Stimulated activated CD4-positive, alpha-beta T cell treated with anti-CD3 and anti-CD28 coated beads, TNF-alpha, amount 100 ng/mL, for 48 hours (primary cell): ENCODE results near the gene ADSL.
A peak's percentile ranks its signal among the peaks of the same experiment; 100 is the strongest.
"Not testable (repeated sequence)": the region's sequence is repeated elsewhere in the genome, so short reads cannot be mapped to it uniquely, and the experiment has no call there.

ENCODE experiments used
- DNase-seq, 3 donors: peaks; one replicate each; pipeline ENCODE4 v3.0.0-alpha.2; 2020; ENCODE audit warnings: low read depth in 3 of 3

The ADSL gene

DNA sequence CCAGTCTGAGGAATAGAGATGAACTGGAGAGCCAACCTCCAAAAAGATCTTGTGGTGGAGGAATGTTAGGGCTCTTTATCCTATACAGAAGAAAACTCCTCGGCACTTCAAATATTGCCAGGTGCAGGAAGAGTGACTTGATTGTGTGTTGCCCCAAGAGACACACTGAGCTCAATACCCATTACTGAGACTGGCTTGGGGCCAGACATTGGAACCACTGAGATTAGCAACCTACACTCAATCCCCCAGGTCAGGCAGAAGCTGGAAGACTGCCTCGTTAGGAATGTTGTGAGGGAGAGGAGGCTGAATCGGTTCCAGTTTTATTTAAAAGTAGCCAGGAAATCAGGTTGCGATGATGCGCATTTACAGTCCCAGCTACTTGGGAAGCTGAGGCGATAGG lies 21.7 kb downstream of the ADSL start:
- no peak for DNase-seq

DNA sequence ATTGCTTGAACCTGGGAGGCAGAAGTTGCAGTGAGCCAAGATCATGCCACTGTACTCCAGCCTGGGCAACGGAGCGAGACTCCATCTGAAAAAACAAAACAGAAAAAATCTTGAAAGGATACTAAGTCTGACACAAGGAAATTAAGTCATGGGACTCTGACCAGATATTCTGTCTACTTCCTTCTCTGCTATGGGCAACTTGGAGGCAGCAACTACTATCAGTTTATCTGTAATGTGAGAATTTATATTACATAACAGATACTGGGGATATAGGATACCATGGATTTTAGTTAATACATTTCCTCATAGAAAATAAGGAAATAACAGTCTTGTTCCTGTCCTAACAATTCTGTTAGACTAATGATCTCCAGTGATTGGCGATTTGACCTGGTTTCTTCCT lies 22.5 kb downstream of the ADSL start:
- no peak for DNase-seq

DNA sequence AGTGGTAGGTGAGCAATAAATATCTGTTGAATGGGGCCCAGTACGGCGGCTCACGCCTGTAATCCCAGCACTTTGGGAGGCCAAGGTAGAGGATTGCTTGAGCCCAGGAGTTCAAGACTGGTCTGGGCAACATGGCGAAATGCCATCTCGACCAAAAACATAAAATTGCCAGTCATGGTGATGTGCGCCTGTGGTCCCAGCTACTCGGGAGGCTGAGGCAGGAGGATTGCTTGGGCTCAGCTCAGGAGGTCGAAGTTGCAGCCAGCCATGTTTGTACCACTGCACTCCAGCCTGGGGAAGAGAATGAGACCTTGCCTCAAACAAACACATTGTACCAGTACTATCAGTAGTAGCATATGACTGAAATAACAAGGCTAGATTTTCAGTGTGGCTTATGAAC lies 28.3 kb downstream of the ADSL start:
- no peak for DNase-seq

DNA sequence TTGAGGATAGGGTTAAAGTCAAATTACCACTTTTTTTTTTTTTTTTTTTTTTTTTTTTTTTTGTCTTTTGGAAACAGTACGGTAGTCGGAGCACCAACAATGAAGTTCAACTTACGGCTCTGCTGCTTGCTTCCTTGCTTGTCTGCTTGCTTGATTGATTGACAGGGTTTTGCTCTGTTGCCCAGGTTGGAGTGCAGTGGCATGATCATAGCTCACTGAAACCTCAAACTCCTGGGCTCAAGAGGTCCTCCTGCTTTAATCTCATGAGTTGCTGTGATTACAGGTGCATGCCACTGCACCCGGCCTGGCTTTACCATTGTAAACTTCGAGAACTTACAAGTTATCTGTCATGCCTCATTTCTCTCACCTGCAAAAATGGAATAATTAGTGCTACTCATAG lies 29.8 kb downstream of the ADSL start:
- no peak for DNase-seq

DNA sequence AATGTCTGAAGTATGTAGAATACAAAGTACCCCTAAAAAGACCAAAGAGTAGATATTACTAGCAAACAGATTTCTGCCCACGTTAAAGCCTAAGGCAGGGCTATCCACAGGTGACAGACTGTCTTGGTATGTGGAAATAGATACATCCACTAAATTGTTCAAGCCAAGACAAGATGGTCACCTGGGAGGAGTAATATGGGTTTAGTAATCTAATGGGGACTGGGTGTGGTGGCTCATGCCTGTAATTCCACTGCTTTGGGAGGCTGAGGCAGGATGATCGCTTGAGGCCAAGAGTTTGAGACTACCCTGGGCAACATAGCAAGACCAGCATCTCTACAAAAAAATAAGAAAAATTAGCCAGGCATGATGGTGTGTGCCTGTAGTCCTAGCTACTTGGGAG lies 31.6 kb downstream of the ADSL start:
- DNase-seq = no peak

DNA sequence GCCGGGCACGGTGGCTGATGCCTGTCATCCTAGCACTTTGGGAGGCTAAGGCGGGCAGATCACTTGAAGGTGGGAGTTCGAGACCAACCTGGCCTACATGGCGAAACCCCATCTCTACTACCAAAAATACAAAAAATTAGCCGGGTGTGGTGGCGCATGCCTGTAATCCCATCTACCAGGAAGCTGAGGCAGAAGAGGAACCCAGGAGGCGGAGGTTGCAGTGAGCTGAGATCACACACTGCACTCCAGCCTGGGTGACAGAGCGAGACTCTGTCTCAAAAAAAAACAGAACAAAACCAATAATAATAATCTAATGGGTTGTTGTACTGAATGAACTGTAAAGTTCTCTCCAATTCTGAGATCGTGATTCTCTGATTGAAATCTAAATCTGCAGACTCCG lies 32.1 kb downstream of the ADSL start:
- not testable (repeated sequence) for DNase-seq

DNA sequence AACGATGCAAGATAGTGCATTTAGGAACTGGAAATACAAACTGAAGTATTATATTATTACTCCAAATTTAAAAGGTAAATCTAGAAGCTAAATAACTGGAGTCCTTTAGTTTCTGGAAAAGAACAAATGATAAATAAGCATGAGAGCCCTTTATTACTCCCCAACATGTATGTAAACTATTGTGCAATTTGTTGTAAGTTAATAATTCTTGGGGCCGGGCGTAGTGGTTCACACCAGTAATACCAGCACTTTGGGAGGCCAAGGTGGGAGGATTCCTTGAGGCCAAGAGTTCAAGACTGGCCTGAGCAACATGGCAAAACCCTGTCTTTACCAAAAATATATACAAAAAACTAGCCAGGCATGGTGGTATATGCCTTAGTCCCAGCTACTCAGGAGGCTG lies 35.2 kb downstream of the ADSL start:
- no peak for DNase-seq

DNA sequence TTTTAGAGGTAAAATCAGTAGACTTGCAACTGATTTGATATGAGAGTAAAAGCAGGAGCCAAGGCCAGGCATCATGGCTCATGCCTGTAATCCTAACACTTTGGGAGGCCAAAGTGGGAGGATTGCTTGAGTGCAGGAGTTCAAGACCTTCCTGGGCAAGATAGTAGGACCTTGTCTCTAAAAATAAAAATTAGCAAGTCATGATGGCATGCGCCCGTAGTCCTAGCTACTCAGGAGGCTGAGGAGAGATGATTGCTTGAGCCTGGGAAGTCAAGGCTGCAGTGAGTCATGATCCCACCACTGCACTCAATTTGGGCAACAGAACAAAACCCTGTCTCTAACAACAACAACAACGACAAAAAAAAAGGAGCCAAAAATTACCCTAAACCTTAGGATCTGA lies 37.6 kb downstream of the ADSL start:
- no peak for DNase-seq

DNA sequence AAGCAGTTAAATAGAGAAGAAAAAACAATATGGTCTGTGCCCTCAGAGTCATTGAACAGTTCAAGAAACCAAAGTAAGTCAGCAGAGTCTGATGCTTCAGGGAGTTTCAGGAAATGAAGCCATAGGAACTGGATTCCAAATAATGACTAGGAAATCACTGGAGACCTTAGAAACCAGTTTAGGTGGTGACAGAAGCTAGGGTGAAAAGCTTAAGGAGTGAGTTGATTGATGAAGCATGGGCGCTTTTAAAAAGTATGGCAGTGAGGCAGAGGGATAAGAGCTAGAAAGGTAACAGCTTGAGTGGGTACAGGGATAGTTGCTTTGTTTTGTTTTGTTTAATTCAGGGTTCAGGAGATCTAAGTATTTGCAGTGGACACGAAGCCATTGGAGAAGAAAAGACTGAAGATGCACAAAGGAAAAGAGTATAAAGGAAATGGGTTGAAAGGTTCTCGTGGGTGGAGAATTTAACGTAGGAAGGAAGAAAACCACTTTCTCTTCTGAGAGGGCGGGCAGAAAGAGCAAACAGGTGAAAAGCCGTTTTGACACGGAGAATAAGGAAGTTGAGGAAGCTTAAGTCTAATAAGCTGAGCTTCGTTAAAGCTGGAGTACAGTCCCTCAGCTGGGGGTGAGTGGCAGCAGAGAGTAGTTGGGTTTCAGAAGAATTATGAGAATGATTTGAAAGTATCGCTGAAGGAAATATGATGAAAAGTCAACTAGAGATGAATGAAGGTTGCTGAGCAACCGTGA lies 38.9 kb downstream of the ADSL start:
- peak in 1 of 3 donors; percentile 33 for DNase-seq

DNA sequence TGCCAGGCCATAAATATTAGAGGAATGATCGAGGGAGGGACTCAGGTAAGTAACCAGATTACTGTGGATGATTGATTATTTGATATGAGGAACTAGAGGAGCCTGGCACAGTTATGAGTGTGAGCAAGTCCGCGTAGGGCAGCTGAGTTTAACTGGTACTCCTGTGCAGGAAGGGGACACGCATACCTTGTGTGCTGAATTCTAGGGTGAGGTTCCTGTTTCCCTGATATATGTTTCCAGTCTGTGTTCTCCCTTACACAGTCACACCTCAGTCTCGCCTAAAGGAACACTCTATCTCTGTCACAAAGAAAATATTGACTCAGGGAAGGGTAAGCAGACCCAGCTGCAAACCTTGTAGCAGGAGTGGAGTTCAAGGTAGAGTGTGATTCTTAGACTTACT lies 41.4 kb downstream of the ADSL start:
- no peak for DNase-seq

DNA sequence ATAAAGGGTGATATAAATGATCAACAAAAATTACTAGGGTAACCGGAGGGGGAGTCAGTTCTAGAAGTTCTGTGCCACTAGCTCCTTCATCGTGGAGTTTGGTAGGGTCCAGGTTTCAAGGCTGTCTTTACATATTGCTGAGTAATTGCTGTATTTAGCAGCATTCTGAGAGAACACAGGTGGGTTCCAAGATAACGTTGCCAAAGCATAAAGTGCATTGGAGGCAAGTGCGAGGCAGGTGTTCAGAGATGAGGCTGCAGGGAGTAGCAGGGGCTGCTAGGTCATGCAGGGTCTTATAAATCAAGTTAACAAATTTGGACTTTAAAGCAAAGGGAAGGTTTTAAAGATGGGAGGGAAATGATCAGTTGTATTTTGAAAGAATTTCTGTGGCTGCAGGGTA lies 41.9 kb downstream of the ADSL start:
- no peak for DNase-seq

DNA sequence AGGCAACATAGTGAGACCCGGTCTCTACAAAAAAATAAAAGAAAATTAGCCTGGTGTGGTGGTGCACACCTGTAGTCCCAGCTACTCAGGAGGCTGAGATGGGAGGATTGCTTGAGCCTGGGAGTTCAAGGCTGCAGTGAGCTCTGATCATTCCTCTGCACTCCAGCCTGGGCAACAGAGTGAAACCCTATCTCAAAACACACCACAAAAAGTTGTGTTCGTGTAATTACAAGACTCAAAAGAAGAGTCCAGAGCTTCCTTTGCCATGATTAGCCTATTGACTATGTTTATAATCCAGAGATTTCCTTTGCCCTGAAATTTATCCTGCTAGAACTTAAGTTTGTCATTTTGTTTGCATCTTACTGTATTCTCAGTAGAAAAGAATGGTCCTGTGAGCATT lies 45.1 kb downstream of the ADSL start:
- DNase-seq = no peak

DNA sequence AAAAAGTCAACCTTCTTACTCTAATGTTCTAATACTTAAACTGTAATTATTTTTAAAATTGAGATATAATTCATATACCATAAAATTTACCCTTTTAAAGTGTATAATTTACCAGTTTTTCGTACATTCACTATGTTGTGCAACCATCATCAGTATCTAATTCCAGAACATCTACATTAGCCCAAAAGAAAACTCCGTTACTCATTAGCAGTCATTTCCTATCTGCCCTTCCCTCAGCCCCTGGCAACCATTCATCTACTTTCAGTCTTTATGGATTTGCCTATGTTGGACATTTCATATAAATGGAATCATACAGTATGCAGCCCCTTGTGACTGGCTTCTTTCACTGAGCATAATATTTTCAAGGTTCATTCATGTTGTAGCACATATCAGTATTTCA lies 46.3 kb downstream of the ADSL start:
- no peak for DNase-seq

DNA sequence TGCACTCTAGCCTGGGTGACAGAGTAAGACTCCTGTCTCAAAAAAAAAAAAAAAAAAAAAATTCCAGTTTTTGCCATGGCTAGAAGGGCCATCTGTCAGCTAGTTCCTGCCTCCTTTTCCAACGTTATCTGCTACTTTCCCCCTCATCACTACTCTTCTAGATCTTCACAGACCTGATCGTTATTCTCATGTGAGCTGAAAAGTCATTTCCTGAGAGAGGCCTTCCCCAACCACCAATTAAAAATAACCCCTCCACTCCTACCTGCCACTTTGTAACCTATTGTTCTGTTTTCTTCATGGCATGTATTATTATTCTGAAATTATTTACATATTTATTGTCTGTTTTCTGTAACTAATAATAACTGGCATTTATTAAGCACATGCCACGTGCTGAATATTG lies 48.3 kb downstream of the ADSL start:
- DNase-seq = no peak

DNA sequence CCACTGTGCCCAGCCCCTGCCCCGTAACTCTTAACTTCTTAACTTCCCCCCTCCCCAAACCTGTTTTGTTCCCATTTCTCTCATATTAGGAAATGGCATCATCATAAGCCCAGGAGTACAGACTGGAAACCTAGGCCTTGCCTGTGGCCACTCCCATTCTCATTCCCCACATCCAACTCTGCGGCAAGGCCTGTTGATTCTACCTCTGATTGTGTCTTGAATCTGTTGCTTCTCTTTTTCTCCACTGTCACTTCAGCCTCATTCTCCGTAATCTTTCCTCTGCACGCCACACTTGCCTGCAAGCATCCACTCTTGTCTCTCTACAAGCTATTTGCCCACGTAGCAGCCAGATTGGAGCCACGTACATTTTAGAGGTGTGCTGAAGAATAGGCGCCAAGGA lies 49.3 kb downstream of the ADSL start:
- no peak for DNase-seq

DNA sequence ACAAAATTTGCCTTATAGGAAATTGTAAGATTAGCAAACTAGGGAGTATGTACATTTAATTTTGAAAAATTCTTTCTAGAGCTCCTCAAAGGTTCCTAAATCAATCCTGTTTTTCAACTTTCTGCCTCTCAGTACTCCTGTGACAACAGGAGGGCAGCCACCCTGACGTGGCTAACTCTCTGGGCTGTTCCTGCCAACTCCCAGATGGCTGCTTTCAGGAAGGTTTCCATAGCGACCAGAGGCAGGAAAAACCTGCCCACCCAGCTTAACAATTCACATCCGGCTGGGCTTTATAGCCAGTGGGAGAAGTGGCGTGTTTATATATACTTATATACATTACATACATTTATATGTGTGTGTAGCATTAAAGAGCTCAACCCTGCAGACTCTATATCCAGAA lies 50.6 kb downstream of the ADSL start:
- no peak for DNase-seq

DNA sequence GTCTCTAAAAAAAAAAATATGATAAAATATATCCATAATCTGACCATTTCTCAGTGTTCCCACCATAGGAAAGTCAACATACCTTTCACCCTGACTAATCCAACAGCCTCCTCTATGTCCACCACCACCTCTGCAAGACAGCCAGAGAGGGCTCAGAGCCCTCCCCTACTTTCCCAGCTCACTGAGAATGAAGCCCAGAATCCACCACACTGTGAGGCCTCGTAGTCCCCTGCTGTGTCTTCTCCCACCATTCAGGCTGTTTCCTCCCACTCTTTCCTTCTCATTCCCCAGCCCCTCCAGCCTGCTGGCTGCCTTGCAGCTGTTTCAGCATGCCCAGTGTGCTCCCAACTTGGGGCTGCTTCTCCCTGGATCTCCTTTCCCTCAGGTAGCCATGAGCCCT lies 51.1 kb downstream of the ADSL start:
- DNase-seq = no peak

DNA sequence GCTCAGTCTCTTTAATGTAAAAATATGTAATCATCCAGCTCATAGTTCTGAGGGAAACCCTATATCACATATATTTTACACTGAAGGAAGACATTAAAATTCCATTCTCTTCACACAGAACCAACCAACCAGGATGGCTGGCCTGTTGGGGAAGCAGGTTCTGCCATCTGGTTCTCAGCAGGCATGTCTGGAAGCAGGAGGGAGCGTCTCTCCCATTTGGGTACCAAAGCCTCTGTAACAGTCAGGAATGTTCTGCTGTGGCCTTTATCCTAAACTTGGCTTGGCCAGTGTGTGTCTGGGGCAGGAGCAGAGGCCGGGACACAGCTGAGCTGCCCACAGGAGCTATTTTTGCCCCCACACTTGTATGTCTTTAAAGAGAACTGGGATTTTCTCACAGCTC lies 53.3 kb downstream of the ADSL start:
- DNase-seq = no peak

DNA sequence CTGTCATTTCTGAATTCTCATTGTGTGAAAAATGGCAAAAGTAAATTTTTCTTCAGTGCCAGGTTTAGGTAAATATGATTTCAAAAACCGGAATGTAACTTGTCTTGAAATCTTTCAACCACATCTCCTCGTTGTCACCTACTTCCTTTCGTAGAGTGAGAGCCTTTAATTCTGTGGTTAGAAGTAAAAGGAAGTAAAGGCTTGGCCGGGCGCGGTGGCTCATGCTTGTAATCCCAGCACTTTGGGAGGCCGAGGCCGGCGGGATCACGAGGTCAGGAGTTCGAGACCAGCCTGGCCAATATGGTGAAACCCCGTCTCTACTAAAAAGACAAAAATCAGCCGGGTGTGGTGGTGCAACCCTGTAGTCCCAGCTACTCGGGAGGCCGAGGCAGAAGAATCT lies 53.9 kb downstream of the ADSL start:
- no peak for DNase-seq

DNA sequence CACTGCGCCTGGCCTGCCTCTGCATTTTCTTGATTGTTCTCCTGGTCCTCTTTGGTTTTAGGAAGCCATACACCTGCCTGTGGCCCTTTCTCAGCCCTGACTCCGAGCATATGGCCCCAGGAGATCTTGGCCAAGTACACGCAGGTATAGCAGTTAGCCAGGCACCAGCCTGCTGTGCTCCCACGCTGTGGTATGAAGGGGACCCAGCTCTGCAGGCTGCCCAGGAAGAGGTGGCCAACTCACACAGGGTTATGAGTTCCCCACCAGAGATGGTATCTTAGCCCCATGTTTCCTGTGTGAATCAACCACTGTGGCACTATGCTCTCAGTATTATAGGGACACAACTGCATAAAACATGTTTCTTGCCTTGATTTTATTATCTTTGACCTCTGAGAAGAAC lies 55.2 kb downstream of the ADSL start:
- DNase-seq = peak; percentile 20 to 43 (median 36)

DNA sequence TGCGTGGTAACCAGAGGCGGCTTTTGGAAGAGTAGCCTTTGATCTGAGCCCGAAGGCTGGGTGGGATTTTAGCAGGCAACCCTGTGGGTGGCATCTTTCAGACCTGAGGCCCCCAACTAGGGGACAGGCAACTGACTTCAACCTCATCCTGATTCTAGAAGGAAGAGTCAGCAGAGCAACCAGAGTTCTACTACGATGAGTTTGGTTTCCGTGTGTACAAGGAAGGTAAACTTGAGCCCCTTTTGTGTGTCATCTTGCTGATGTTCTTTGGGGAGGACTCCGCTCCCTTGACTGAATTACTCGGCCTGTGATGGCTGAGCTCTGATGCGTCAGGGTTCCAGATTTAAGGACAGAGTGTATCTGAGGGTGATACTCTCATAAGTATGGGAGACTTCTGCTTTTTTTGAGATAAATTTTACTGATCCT lies 55.7 kb downstream of the ADSL start:
- peak in 1 of 3 donors; percentile 14 for DNase-seq

DNA sequence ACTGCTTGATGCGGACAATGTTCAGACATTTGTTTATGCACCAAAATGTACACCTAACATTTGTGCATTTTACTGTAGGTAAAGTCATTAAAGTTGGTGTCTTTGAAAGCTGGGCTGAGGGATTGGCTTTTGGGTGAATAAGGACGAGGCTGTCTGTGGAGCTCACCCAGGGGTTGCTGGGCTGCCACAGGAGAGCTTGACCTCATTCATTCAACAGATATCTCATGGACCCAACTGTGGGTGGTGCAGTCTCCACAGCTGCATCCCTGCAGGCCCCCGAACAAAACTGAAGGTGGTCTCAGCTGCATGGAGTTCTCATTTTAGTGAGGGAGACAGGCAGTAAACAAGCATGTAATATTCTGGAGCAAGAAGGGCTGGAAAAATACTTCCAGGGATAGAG lies 56.8 kb downstream of the ADSL start:
- no peak for DNase-seq

DNA sequence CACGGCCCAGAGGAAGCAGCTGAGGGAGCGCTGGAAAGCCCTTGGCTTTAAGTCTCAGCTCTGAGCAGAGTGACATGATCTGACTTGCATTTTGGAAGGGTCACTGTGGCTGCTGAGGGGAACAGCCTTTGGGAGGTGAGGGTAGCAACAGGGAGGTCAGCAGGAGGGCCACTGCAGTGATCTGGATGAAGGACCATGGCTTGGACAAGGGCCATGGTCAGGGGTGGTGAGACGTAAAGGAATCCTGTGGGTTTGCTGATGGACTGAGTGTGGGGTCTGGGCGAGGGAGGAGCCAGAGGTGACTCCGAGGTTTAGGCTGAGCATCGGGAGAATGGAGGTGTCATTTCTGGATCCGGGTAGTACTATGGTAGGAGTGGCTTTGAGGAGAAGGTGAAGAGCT lies 57.4 kb downstream of the ADSL start:
- DNase-seq = no peak
